Endothelial cell of umbilical vein (primary cell): ENCODE data around the gene TAF4B. TPM values are rescaled to one million over a fixed set of nuclear protein-coding genes. Genes with fewer than 3 reads are reported as not detected.

ENCODE experiments used
- BruUV-seq: library from RNA; stranded (reverse); fragments of 400-500 nt; replicated peaks from 2 replicates; lab custom pipeline; 2021; lab: Mats Ljungman, UMichigan
- CTCF ChIA-PET: fragments of 300-600, 350-600 bp; sonication (Branson Sonifier 250); formaldehyde crosslinking; loops from one replicate; lab custom pipeline; 2021; ENCODE audit warnings: antibody characterized with exemption, inconsistent platforms; lab: Charles Lee
- POLR2A ChIA-PET: fragments of 300-600, 350-600 bp; sonication (Branson Sonifier 250); formaldehyde crosslinking; loops from one replicate; lab custom pipeline; 2021; ENCODE audit warnings: antibody characterized with exemption, inconsistent platforms; lab: Charles Lee
- DNase-seq: peaks from one replicate; pipeline ENCODE4 v3.0.0-alpha.2; 2011; ENCODE audit warnings: low read depth, low spot score
- FAIRE-seq: peaks from 2 replicates; lab custom pipeline; 2011; peaks lifted over from hg19 to GRCh38; lab: Jason Lieb, UNC
- H2AFZ ChIP-seq: 2 replicates; pipeline ENCODE4 v1.6.0; 2012; ENCODE audit warnings: low read depth, low read length, control low read depth, inconsistent platforms
- H3K27ac ChIP-seq: 2 replicates; pipeline ENCODE4 v1.5.1; 2011; ENCODE audit warnings: low read depth, mild to moderate bottlenecking, control low read depth, low read length, moderate library complexity; ENCODE audit not compliant: insufficient read depth
- H3K27me3 ChIP-seq, 2 experiments: 2 replicates each; pipeline versions ENCODE4 v1.6.0 to v1.6.1; 2011; ENCODE audit warnings: low read length in 2 of 2, mixed read lengths in 1 of 2; ENCODE audit not compliant: control insufficient read depth in 2 of 2, insufficient read depth in 2 of 2
- H3K36me3 ChIP-seq, 2 experiments: 2 replicates in 1 of 2; 3 replicates in 1 of 2; pipeline ENCODE4 v1.5.1; 2011; ENCODE audit warnings: low read length in 2 of 2, mild to moderate bottlenecking in 1 of 2, moderate library complexity in 1 of 2; ENCODE audit not compliant: control insufficient read depth in 2 of 2, insufficient read depth in 2 of 2; ENCODE audit errors: extremely low read depth in 1 of 2
- H3K4me1 ChIP-seq: 3 replicates; pipeline ENCODE4 v1.5.1; 2011; ENCODE audit warnings: mild to moderate bottlenecking, low read length; ENCODE audit not compliant: control insufficient read depth, insufficient read depth; ENCODE audit errors: extremely low read depth
- H3K4me2 ChIP-seq: 2 replicates; pipeline ENCODE4 v1.6.1; 2011; ENCODE audit warnings: low read length, control low read depth, mixed read lengths; ENCODE audit not compliant: insufficient read depth
- H3K4me3 ChIP-seq, 3 experiments: fragments of 200-600 bp in 1 of 3; sonication (generic), shearing (Covaris generic) in 1 of 3; replicated peaks in 1 of 3; 2 replicates each; pipeline ENCODE4 v1.5.1; 2011 to 2016; ENCODE audit warnings: control low read depth in 3 of 3, low read length in 3 of 3, mild to moderate bottlenecking in 2 of 3, inconsistent platforms in 1 of 3, low read depth in 1 of 3, moderate library complexity in 1 of 3; ENCODE audit not compliant: insufficient read depth in 1 of 3
- H3K79me2 ChIP-seq: 2 replicates; pipeline ENCODE4 v1.6.0; 2012; ENCODE audit warnings: low read length, inconsistent platforms; ENCODE audit not compliant: control insufficient read depth, insufficient read depth
- H3K9ac ChIP-seq: replicated peaks from 2 replicates; pipeline ENCODE3; 2011; ENCODE audit warnings: low read length, control low read depth; ENCODE audit not compliant: insufficient read depth; ENCODE audit errors: extremely low read depth
- H3K9me1 ChIP-seq: replicated peaks from 3 replicates; pipeline ENCODE4 v1.6.0; 2011; ENCODE audit warnings: mild to moderate bottlenecking, low read length; ENCODE audit not compliant: control insufficient read depth, insufficient read depth; ENCODE audit errors: extremely low read depth
- H3K9me3 ChIP-seq: replicated peaks from 2 replicates; pipeline ENCODE4 v1.5.1; 2012; ENCODE audit warnings: low read length, inconsistent platforms; ENCODE audit not compliant: control insufficient read depth, insufficient read depth
- H4K20me1 ChIP-seq: replicated peaks from 2 replicates; pipeline ENCODE3; 2011; ENCODE audit warnings: mild to moderate bottlenecking, low read length; ENCODE audit not compliant: control insufficient read depth, insufficient read depth; ENCODE audit errors: extremely low read depth
- EZH2 ChIP-seq: IDR thresholded peaks from 2 replicates; pipeline ENCODE4 v1.6.1; 2012; ENCODE audit warnings: borderline replicate concordance, low read depth, mild to moderate bottlenecking, moderate library complexity, low read length, inconsistent platforms; ENCODE audit not compliant: severe bottlenecking
- FOS ChIP-seq: IDR thresholded peaks from 2 replicates; pipeline ENCODE4 v1.6.1; 2011; ENCODE audit warnings: mild to moderate bottlenecking, low read length, moderate library complexity, borderline replicate concordance; ENCODE audit not compliant: insufficient read depth
- GATA2 ChIP-seq: IDR thresholded peaks from 2 replicates; pipeline ENCODE4 v1.7.0; 2011; ENCODE audit warnings: low read depth, mild to moderate bottlenecking, moderate library complexity, mixed read lengths, low read length; ENCODE audit not compliant: insufficient read length, insufficient read depth
- JUN ChIP-seq: IDR thresholded peaks from 2 replicates; pipeline ENCODE4 v1.6.1; 2011; ENCODE audit warnings: borderline replicate concordance, low read depth; ENCODE audit not compliant: insufficient read length, insufficient read depth
- MYC ChIP-seq: IDR thresholded peaks from one replicate; pipeline ENCODE4 v1.6.1; 2011; ENCODE audit warnings: mild to moderate bottlenecking, low read depth, low read length
- POLR2A ChIP-seq: IDR thresholded peaks from 2 replicates; pipeline ENCODE4 v1.6.1; 2012; ENCODE audit warnings: low read depth, mild to moderate bottlenecking, control low read depth, low read length
- POLR2AphosphoS5 ChIP-seq: IDR thresholded peaks from 2 replicates; pipeline ENCODE4 v1.6.1; 2012; ENCODE audit warnings: low read depth, mild to moderate bottlenecking, control low read depth, low read length, moderate library complexity; ENCODE audit not compliant: insufficient read depth
- dilution Hi-C: fragments of 300-500 bp; cut with MboI; formaldehyde crosslinking; loops from one replicate; pipeline ENCODE4 v1.15.0; 2019; ENCODE audit warnings: low sequenced_read_pairs; ENCODE audit not compliant: extremely low pct_ligation_motif_present
- intact Hi-C: fragments of 100-400 bp; cut with micrococcal nuclease; formaldehyde crosslinking; loops from one replicate; pipeline ENCODE4 v1.10.0; 2022
- polyA plus RNA-seq, 4 experiments: library from polyadenylated mRNA; depleted of rRNA in 3 of 4; stranded (reverse) in 3 of 4; unstranded in 1 of 4; fragments of >200 nt; gene quantifications; 2 replicates each; pipeline versions ENCODE4 v1.2.1 to v1.2.3, GENCODE V29; 2011 to 2012; ENCODE audit warnings: missing spikeins in 1 of 4
- total RNA-seq: library from RNA; stranded (reverse); gene quantifications from 2 replicates; pipeline ENCODE4 v1.2.3, GENCODE V29; 2021
- TF ChIP-seq, protein P1 (sequence below), 2 donors: IDR thresholded peaks; 1 replicate in 1 of 2; 2 replicates in 1 of 2; pipeline ENCODE4 v1.5.1; 2011; ENCODE audit warnings: low read length in 2 of 2, mild to moderate bottlenecking in 2 of 2, moderate library complexity in 2 of 2, control low read depth in 1 of 2, inconsistent platforms in 1 of 2, low read depth in 1 of 2; ENCODE audit not compliant: insufficient read depth in 1 of 2; ENCODE audit errors: extremely low read depth in 1 of 2
- TF ChIP-seq, protein P2 (sequence below): IDR thresholded peaks from 2 replicates; pipeline ENCODE4 v1.6.1; 2011; ENCODE audit not compliant: insufficient read depth, insufficient read length

TAF4B gene
- total and polyA plus RNA-seq, 2 donors (not counting 3 experiments of a cell fraction or from before 2014, with no cell fraction given) = 0.47 to 2.0 TPM

DNA sequence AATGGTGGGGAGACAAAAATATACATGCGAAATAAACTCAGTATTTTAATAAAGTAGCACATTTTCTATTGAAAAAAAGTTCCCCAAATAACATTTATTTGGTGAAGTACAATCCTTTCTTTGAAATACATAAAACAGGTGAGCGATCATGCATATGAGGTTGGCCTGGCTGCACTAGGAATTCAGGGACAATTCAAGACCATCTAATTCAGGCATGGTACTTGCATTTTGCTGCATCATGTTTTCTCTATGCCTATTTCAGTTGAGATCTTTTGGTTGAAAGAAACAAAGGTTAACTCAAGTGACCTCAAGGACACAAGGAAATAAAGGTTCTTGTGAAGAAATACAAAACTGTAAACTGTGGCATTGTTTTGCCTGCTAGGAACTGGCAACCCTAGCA, 19.8 kb upstream of the TAF4B start:
- no peak overlapping the region for H3K27ac ChIP-seq
- ChIA-PET CTCF (no interaction called here), POLR2A (no interaction called here)
- no peak overlapping the region for H3K9ac ChIP-seq
- no peaks in the 10 kb centered on the region for H3K79me2 ChIP-seq
- H3K4me2 ChIP-seq = no peak overlapping the region
- BruUV-seq = no TSS peak
- H4K20me1 ChIP-seq = no peaks in the 10 kb centered on the region
- FAIRE-seq (no peak), DNase-seq (no peak)
- H3K4me3 ChIP-seq = no peak overlapping the region
- H3K4me1 ChIP-seq = no peaks in the 10 kb centered on the region
- TF ChIP-seq EZH2 = no peak
- no peak for TF ChIP-seq MYC
- TF ChIP-seq POLR2AphosphoS5 = no peak
- TF ChIP-seq FOS = no peak
- TF ChIP-seq, protein P1, sequence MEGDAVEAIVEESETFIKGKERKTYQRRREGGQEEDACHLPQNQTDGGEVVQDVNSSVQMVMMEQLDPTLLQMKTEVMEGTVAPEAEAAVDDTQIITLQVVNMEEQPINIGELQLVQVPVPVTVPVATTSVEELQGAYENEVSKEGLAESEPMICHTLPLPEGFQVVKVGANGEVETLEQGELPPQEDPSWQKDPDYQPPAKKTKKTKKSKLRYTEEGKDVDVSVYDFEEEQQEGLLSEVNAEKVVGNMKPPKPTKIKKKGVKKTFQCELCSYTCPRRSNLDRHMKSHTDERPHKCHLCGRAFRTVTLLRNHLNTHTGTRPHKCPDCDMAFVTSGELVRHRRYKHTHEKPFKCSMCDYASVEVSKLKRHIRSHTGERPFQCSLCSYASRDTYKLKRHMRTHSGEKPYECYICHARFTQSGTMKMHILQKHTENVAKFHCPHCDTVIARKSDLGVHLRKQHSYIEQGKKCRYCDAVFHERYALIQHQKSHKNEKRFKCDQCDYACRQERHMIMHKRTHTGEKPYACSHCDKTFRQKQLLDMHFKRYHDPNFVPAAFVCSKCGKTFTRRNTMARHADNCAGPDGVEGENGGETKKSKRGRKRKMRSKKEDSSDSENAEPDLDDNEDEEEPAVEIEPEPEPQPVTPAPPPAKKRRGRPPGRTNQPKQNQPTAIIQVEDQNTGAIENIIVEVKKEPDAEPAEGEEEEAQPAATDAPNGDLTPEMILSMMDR (IDR thresholded peaks at IDR 0.05; ENCODE audit: extremely low read depth in 1 of 2, insufficient read depth in 1 of 2, low read depth in 1 of 2, low read length in 2 of 2) = no peak
- TF ChIP-seq, protein P2, sequence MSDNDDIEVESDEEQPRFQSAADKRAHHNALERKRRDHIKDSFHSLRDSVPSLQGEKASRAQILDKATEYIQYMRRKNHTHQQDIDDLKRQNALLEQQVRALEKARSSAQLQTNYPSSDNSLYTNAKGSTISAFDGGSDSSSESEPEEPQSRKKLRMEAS = no peak
- no peak for TF ChIP-seq POLR2A
- TF ChIP-seq GATA2 = no peak
- TF ChIP-seq JUN = no peak
- no peaks in the 10 kb centered on the region for H3K9me1 ChIP-seq
- no peaks in the 10 kb centered on the region for H3K27me3 ChIP-seq
- H3K36me3 ChIP-seq = no peaks in the 10 kb centered on the region
- no peak overlapping the region for H2AFZ ChIP-seq
- no peaks in the 10 kb centered on the region for H3K9me3 ChIP-seq
- dilution Hi-C loops (no loop called here), intact Hi-C loops (no loop called here)
